B cell (primary cell): ENCODE results near the gene PPP1R12A. TPM values are rescaled to one million over a fixed set of nuclear protein-coding genes. Genes with fewer than 3 reads are reported as not detected.

ENCODE experiments used
- ATAC-seq: fragments of 200-7000 bp; cut with Tn5 transposase; one replicate; pipeline ENCODE4 v1.10.0; 2021; ENCODE audit warnings: low read depth, mild to moderate bottlenecking, moderate number of reproducible peaks, moderate library complexity
- CTCF ChIA-PET: fragments of 350-600 bp; sonication (Branson Sonifier 250); formaldehyde crosslinking; loops from one replicate; lab custom pipeline; 2021; ENCODE audit warnings: antibody characterized with exemption, inconsistent platforms; lab: Charles Lee
- POLR2A ChIA-PET: fragments of 350-600 bp; sonication (Branson Sonifier 250); formaldehyde crosslinking; loops from one replicate; lab custom pipeline; 2021; ENCODE audit warnings: antibody characterized with exemption; lab: Charles Lee
- DNase-seq: peaks from one replicate; pipeline ENCODE4 v3.0.0; 2013
- H2AFZ ChIP-seq: 2 replicates; pipeline ENCODE4 v1.6.1; 2012; ENCODE audit warnings: mild to moderate bottlenecking, low read depth, low read length; ENCODE audit not compliant: insufficient read depth, poor library complexity, severe bottlenecking
- H3K27ac ChIP-seq, 2 donors: 1 replicate in 1 of 2; 2 replicates in 1 of 2; pipeline ENCODE4 v1.5.1; 2012 to 2013; ENCODE audit warnings: low read length in 2 of 2, mild to moderate bottlenecking in 2 of 2, moderate library complexity in 1 of 2
- H3K27me3 ChIP-seq, 4 experiments: fragments of 200-600 bp in 1 of 4; sonication (generic) in 1 of 4; replicated peaks in 1 of 4; 1 replicate in 2 of 4; 2 replicates in 2 of 4; pipeline versions ENCODE4 v1.6.1 to v1.7.0; 2013 to 2016; ENCODE audit warnings: low read length in 3 of 4, mild to moderate bottlenecking in 2 of 4, mixed read lengths in 1 of 4, moderate library complexity in 1 of 4; ENCODE audit not compliant: insufficient read depth in 4 of 4, control insufficient read depth in 3 of 4; ENCODE audit errors: control extremely low read depth in 1 of 4
- H3K36me3 ChIP-seq, 2 experiments: replicated peaks in 1 of 2; 1 replicate in 1 of 2; 2 replicates in 1 of 2; pipeline versions ENCODE4 v1.6.1 to v1.7.1; 2013; ENCODE audit warnings: low read length in 1 of 2; ENCODE audit not compliant: insufficient read depth in 2 of 2, control insufficient read depth in 1 of 2; ENCODE audit errors: control extremely low read depth in 1 of 2, extremely low read depth in 1 of 2
- H3K4me1 ChIP-seq, 2 donors: fragments of 200-600 bp in 1 of 2; sonication (generic) in 1 of 2; 1 replicate in 1 of 2; 2 replicates in 1 of 2; pipeline versions ENCODE4 v1.5.1 to v1.6.1; 2013 to 2017; ENCODE audit warnings: low read length in 2 of 2; ENCODE audit not compliant: control insufficient read depth in 2 of 2, insufficient read depth in 2 of 2
- H3K4me2 ChIP-seq: replicated peaks from 2 replicates; pipeline ENCODE3; 2012; ENCODE audit warnings: mild to moderate bottlenecking, low read depth, low read length; ENCODE audit not compliant: poor library complexity, severe bottlenecking
- H3K4me3 ChIP-seq, 5 experiments: fragments of 200-600 bp in 1 of 5; sonication (generic) in 1 of 5; 1 replicate in 3 of 5; 2 replicates in 2 of 5; pipeline versions ENCODE4 v1.5.1 to v1.7.0; 2011 to 2016; ENCODE audit warnings: low read length in 4 of 5, mild to moderate bottlenecking in 4 of 5, low read depth in 2 of 5, control low read depth in 1 of 5, moderate library complexity in 1 of 5; ENCODE audit not compliant: insufficient read depth in 1 of 5; ENCODE audit errors: control extremely low read depth in 1 of 5, extremely low read depth in 1 of 5
- H3K79me2 ChIP-seq: fragments of 200-600 bp; sonication (generic); one replicate; pipeline ENCODE4 v1.6.0; 2016; ENCODE audit warnings: low read length; ENCODE audit not compliant: control insufficient read depth, insufficient read depth
- H3K9ac ChIP-seq: fragments of 200-600 bp; sonication (generic); 2 replicates; pipeline ENCODE4 v1.6.1; 2017; ENCODE audit warnings: mild to moderate bottlenecking, low read length, moderate library complexity
- H3K9me3 ChIP-seq, 3 donors: one replicate each; pipeline versions ENCODE4 v1.6.1 to v1.7.1; 2013; ENCODE audit warnings: low read length in 2 of 3; ENCODE audit not compliant: control insufficient read depth in 2 of 3, insufficient read depth in 1 of 3; ENCODE audit errors: control extremely low read depth in 1 of 3
- H4K20me1 ChIP-seq: 2 replicates; pipeline ENCODE4 v1.6.0; 2012; ENCODE audit warnings: mild to moderate bottlenecking, low read length; ENCODE audit not compliant: insufficient read depth, control insufficient read depth, poor library complexity, severe bottlenecking
- H3K27ac Mint-ChIP-seq: one replicate; pipeline ENCODE4 v1.8.0; 2021; ENCODE audit warnings: mixed read lengths
- H3K27me3 Mint-ChIP-seq: one replicate; pipeline ENCODE4 v1.8.0; 2021; ENCODE audit warnings: mixed read lengths
- H3K4me1 Mint-ChIP-seq: one replicate; pipeline ENCODE4 v1.8.0; 2021; ENCODE audit warnings: mixed read lengths
- H3K4me3 Mint-ChIP-seq: one replicate; pipeline ENCODE4 v1.8.0; 2021; ENCODE audit warnings: mixed read lengths
- H3K9me3 Mint-ChIP-seq: one replicate; pipeline ENCODE4 v1.8.0; 2022; ENCODE audit warnings: mixed read lengths; ENCODE audit not compliant: insufficient read depth
- CTCF ChIP-seq: fragments of 200-600 bp; IDR thresholded peaks from one replicate; pipeline ENCODE4 v1.8.0; 2022; ENCODE audit warnings: antibody characterized with exemption, mild to moderate bottlenecking
- EZH2 ChIP-seq: IDR thresholded peaks from 2 replicates; pipeline ENCODE4 v1.6.1; 2012; ENCODE audit warnings: borderline replicate concordance, low read depth, mild to moderate bottlenecking, moderate library complexity, low read length; ENCODE audit not compliant: insufficient read depth, poor library complexity, severe bottlenecking
- WGBS: methylation state at CpG from one replicate; pipeline ENCODE4 v1.1.5; 2013; ENCODE audit warnings: missing lambda C conversion rate; ENCODE audit not compliant: insufficient coverage; 5-methylcytosine and 5-hydroxymethylcytosine counted together
- intact Hi-C: fragments of 100-400 bp; cut with micrococcal nuclease; formaldehyde crosslinking; loops from one replicate; pipeline ENCODE4 v1.10.0; 2022
- polyA plus RNA-seq: library from polyadenylated mRNA; depleted of rRNA; stranded (reverse); fragments of >200 nt; gene quantifications from 2 replicates; pipeline ENCODE4 v1.2.3, GENCODE V29; 2012
- total RNA-seq, 2 donors: library from RNA; stranded (reverse); fragments of 120-200 nt in 1 of 2; gene quantifications; 1 replicate in 1 of 2; 2 replicates in 1 of 2; pipeline versions ENCODE4 v1.2.3 to v1.2.4, GENCODE V29; 2013 to 2022

The PPP1R12A gene
- total and polyA plus RNA-seq, 2 donors (not counting 1 experiment from before 2014, with no cell fraction given), result 18.3 to 110 TPM

DNA sequence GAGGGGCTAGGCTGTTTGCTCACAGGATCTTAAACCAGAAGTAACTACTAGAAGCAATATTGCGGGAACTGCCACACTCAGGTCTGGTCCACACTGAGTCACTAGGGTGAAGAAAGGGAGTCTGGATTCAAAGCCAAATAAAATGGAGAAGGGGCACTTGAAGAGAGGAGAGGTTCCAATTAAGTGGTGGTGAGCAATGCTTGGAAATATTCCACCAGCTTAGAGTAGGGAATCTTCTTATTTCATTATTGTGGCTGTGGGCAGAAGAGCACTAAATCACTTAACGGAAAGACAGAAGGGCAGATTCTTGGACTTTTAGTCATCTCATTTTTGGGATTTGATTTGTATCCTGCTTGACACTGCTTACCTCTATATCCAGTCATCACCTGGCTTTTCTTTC is 48.6 kb upstream of the PPP1R12A start:
- no peak overlapping the region for H3K27ac Mint-ChIP-seq

More for the DNA sequence above, 48.6 kb upstream of the PPP1R12A start:
- TF ChIP-seq EZH2 (no peak), CTCF (no peak)
- ChIA-PET POLR2A (no interaction called here), CTCF (no interaction called here)
- Histone ChIP-seq H3K9ac (no peak overlapping the region), H4K20me1 (no peaks in the 10 kb centered on the region), H3K27ac (no peak overlapping the region), H3K27me3 (peaks cover 0 to 8% (median 0%) of the 10 kb centered on the region in 4 experiments), H3K4me1 (no peaks in the 10 kb centered on the region), H3K9me3 (no peaks in the 10 kb centered on the region), H2AFZ (no peak overlapping the region), H3K36me3 (no peaks in the 10 kb centered on the region), H3K79me2 (no peaks in the 10 kb centered on the region), H3K4me2 (no peak overlapping the region), H3K4me3 (no peak overlapping the region)
- Mint-ChIP-seq H3K9me3 (no peaks in the 10 kb centered on the region), H3K4me3 (no peak overlapping the region), H3K4me1 (no peaks in the 10 kb centered on the region), H3K27me3 (peaks cover 37% of the 10 kb centered on the region)
- 100% methylated on average over 1 of the region's 2 CpGs for WGBS
- DNase-seq (no peak), ATAC-seq (no peak)
- intact Hi-C loops, result no loop called here
